Hepatocyte (in vitro differentiated cells): ENCODE data around the gene KRT86. TPM values are rescaled to one million over a fixed set of nuclear protein-coding genes. Genes with fewer than 3 reads are reported as not detected.

ENCODE experiments used
- DNase-seq: peaks from one replicate; pipeline ENCODE4 v3.0.0-alpha.2; 2016; ENCODE audit warnings: low spot score
- H2AFZ ChIP-seq: fragments of 200-600 bp; sonication (generic); 2 replicates; pipeline ENCODE4 v1.6.0; 2016; ENCODE audit warnings: antibody characterized with exemption, mild to moderate bottlenecking
- H3K27ac ChIP-seq: fragments of 200-600 bp; sonication (generic); 2 replicates; pipeline ENCODE4 v1.5.1; 2016; ENCODE audit warnings: mild to moderate bottlenecking
- H3K27me3 ChIP-seq: fragments of 200-600 bp; sonication (generic); 2 replicates; pipeline ENCODE4 v1.6.1; 2016
- H3K36me3 ChIP-seq: fragments of 200-600 bp; sonication (generic); replicated peaks from 2 replicates; pipeline ENCODE4 v1.5.1; 2016; ENCODE audit warnings: low read depth; ENCODE audit not compliant: insufficient read depth
- H3K4me1 ChIP-seq: fragments of 200-600 bp; sonication (generic); 2 replicates; pipeline ENCODE4 v1.5.1; 2016; ENCODE audit warnings: mild to moderate bottlenecking, moderate library complexity; ENCODE audit not compliant: insufficient read depth
- H3K4me2 ChIP-seq: fragments of 200-600 bp; sonication (generic); 2 replicates; pipeline ENCODE4 v1.6.0; 2016
- H3K4me3 ChIP-seq: fragments of 200-600 bp; sonication (generic); 2 replicates; pipeline ENCODE4 v1.5.1; 2016; ENCODE audit warnings: mild to moderate bottlenecking
- H3K79me2 ChIP-seq: fragments of 200-600 bp; sonication (generic); 2 replicates; pipeline ENCODE4 v1.6.0; 2017; ENCODE audit warnings: mild to moderate bottlenecking
- H3K9me2 ChIP-seq: fragments of 200-600 bp; sonication (generic); replicated peaks from 2 replicates; pipeline ENCODE4 v1.6.0; 2017; ENCODE audit warnings: mild to moderate bottlenecking; ENCODE audit not compliant: insufficient read depth
- H3K9me3 ChIP-seq: fragments of 200-600 bp; sonication (generic); 2 replicates; pipeline ENCODE4 v1.5.1; 2016; ENCODE audit warnings: low read depth, mild to moderate bottlenecking
- H4K20me1 ChIP-seq: fragments of 200-600 bp; sonication (generic); 2 replicates; pipeline ENCODE4 v1.6.0; 2016; ENCODE audit warnings: mild to moderate bottlenecking; ENCODE audit not compliant: insufficient read depth, poor library complexity, severe bottlenecking
- EZH2 ChIP-seq: fragments of 200-600 bp; sonication (generic); IDR thresholded peaks from 2 replicates; pipeline ENCODE4 v1.6.1; 2016; ENCODE audit warnings: antibody characterized with exemption, mild to moderate bottlenecking, borderline replicate concordance
- EZH2phosphoT487 ChIP-seq: fragments of 200-600 bp; sonication (generic); IDR thresholded peaks from one replicate; pipeline ENCODE4 v1.6.1; 2018; ENCODE audit warnings: antibody characterized with exemption, mild to moderate bottlenecking, low read depth, moderate library complexity; ENCODE audit not compliant: unreplicated experiment, severe bottlenecking
- WGBS: methylation state at CpG from one replicate; pipeline ENCODE4 v1.1.6; 2016; ENCODE audit warnings: low lambda C conversion rate; ENCODE audit errors: missing lambda C conversion rate; 5-methylcytosine and 5-hydroxymethylcytosine counted together
- polyA plus RNA-seq: library from polyadenylated mRNA; unstranded; fragments of >200 nt; fragmentation: Nextera tagmentation; extraction: Ambion mirVana; gene quantifications from 2 replicates; pipeline ENCODE4 v1.2.1, GENCODE V29; 2016
- total RNA-seq: library from RNA; depleted of rRNA; stranded (reverse); fragments of >200 nt; gene quantifications from 2 replicates; pipeline ENCODE4 v1.2.3, GENCODE V29; 2014
- TF ChIP-seq, protein P1 (sequence below): fragments of 200-600 bp; sonication (generic); IDR thresholded peaks from 2 replicates; pipeline ENCODE4 v1.5.1; 2016; ENCODE audit warnings: antibody characterized with exemption, mild to moderate bottlenecking; ENCODE audit not compliant: poor library complexity

Gene KRT86
- total and polyA plus RNA-seq, 2 experiments from 2014 or later = 0.40 TPM; not detected in 1

DNA sequence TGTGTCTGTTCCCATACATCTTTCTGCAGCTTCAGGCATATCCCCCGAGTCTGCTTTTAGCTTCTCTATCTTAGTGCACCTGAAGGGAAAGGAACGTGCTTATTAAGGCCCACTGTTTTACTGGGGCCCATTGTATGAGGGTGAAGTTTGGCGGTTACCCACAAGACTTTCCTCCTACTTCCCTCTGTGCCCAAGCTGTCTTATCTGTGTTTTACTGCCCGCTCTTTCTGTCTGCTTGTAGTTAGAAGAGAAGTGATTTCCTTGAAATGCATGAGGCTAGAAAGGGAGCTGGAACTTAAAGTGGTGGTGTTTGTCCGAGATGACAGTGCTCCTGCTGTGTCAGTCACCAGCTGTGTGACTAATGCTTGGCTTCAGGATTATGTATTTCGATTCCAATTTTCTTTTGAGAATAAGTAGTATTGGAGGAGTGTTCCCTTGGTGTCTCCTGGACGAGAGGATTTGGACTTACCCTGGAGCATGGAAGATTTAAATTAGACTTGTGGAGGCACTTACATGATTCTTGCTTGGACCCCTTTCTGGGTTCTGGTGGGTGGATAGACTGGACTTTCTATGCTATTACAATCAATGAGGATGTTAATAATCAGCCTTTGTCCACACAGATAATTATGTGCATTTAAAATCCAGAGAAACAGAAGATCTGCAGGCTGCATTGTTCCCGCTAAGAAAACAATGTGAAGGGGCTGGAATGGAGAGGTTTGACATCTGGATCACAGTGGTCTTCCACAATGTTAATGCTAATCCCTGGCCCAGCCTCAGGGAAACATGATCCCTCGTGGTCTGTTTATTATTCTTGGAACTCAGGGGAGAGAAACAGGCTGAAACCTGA, 13.9 kb upstream of the KRT86 start:
- no peaks in the 10 kb centered on the region for H3K9me3 ChIP-seq
- WGBS = 74% methylated on average over 9 of the region's 9 CpGs
- H3K4me1 ChIP-seq = no peaks in the 10 kb centered on the region
- TF ChIP-seq, protein P1, sequence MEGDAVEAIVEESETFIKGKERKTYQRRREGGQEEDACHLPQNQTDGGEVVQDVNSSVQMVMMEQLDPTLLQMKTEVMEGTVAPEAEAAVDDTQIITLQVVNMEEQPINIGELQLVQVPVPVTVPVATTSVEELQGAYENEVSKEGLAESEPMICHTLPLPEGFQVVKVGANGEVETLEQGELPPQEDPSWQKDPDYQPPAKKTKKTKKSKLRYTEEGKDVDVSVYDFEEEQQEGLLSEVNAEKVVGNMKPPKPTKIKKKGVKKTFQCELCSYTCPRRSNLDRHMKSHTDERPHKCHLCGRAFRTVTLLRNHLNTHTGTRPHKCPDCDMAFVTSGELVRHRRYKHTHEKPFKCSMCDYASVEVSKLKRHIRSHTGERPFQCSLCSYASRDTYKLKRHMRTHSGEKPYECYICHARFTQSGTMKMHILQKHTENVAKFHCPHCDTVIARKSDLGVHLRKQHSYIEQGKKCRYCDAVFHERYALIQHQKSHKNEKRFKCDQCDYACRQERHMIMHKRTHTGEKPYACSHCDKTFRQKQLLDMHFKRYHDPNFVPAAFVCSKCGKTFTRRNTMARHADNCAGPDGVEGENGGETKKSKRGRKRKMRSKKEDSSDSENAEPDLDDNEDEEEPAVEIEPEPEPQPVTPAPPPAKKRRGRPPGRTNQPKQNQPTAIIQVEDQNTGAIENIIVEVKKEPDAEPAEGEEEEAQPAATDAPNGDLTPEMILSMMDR = no peak
- TF ChIP-seq EZH2 (no peak), EZH2phosphoT487 (no peak)
- no peaks in the 10 kb centered on the region for H4K20me1 ChIP-seq
- H3K27ac ChIP-seq = no peak overlapping the region
- no peaks in the 10 kb centered on the region for H3K9me2 ChIP-seq
- no peaks in the 10 kb centered on the region for H3K79me2 ChIP-seq
- no peak overlapping the region for H2AFZ ChIP-seq
- H3K36me3 ChIP-seq = no peaks in the 10 kb centered on the region
- H3K4me2 ChIP-seq = no peak overlapping the region
- H3K27me3 ChIP-seq = peaks cover 50% of the 10 kb centered on the region
- DNase-seq = no peak
- no peak overlapping the region for H3K4me3 ChIP-seq

DNA sequence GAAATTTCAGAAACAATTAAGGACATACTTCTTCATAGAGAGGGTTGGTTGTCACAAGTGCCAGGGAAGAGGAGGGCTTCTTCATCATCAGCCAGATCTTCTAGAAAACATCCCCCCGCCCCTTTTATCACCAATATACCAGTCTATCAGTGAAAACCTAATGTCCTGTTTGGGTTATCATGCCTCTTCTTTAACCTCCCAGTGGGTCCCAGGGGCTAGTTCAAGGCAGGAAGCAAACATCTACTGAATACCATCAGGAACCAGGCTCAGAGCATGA, 13.3 kb upstream of the KRT86 start:
- no peaks in the 10 kb centered on the region for H3K9me2 ChIP-seq
- H3K4me3 ChIP-seq = no peak overlapping the region
- peaks cover 44% of the 10 kb centered on the region for H3K27me3 ChIP-seq
- TF ChIP-seq EZH2 = no peak
- no peak for TF ChIP-seq EZH2phosphoT487
- TF ChIP-seq, protein P1 = no peak
- WGBS = 50% methylated on average over 1 of the region's 1 CpG
- no peak overlapping the region for H2AFZ ChIP-seq
- H3K9me3 ChIP-seq = no peaks in the 10 kb centered on the region
- DNase-seq = no peak
- H3K4me2 ChIP-seq = no peak overlapping the region
- no peaks in the 10 kb centered on the region for H3K36me3 ChIP-seq
- H3K4me1 ChIP-seq = no peaks in the 10 kb centered on the region
- no peaks in the 10 kb centered on the region for H3K79me2 ChIP-seq
- no peaks in the 10 kb centered on the region for H4K20me1 ChIP-seq
- H3K27ac ChIP-seq = no peak overlapping the region

DNA sequence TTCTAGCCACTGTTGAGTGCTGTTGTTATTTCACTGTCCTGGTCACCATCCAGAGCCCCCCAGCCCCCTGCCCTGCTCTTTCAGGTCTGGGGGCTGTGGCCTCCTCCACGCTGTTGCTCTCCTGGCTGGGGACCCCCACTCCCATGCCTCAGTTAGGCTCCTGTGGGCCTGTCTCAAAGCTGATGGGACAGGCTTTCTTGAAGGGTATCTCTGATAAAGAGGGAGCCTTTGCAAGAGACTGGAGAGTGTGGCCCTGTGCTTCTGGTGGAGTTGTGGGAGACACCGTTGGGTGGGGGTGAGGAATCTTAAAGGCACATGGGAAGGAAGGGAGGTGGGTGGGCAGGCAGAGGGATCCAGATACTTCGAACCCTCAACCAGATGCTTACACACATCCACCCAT, 12.2 kb upstream of the KRT86 start:
- Histone ChIP-seq H3K4me3 (no peak overlapping the region), H3K4me1 (no peaks in the 10 kb centered on the region), H3K9me2 (no peaks in the 10 kb centered on the region), H3K79me2 (no peaks in the 10 kb centered on the region), H2AFZ (no peak overlapping the region), H3K27ac (no peak overlapping the region), H3K9me3 (no peaks in the 10 kb centered on the region), H3K36me3 (no peaks in the 10 kb centered on the region), H3K27me3 (peaks cover 33% of the 10 kb centered on the region), H4K20me1 (no peaks in the 10 kb centered on the region), H3K4me2 (no peak overlapping the region)
- no peak for DNase-seq
- TF ChIP-seq, protein P1 = no peak
- TF ChIP-seq EZH2 (no peak), EZH2phosphoT487 (no peak)
- WGBS = 78% methylated on average over 3 of the region's 3 CpGs
